Activated T-cell treated with anti-CD3 and anti-CD28 coated beads for 1 hour (primary cell): ENCODE data around the gene MAGI2.
"Not testable (repeated sequence)": the region's sequence is repeated elsewhere in the genome, so short reads cannot be mapped to it uniquely, and the experiment has no call there.

ENCODE experiments used
- DNase-seq: peaks from one replicate; pipeline ENCODE4 v3.0.0-alpha.2; 2020; ENCODE audit warnings: low read depth

MAGI2 gene

DNA sequence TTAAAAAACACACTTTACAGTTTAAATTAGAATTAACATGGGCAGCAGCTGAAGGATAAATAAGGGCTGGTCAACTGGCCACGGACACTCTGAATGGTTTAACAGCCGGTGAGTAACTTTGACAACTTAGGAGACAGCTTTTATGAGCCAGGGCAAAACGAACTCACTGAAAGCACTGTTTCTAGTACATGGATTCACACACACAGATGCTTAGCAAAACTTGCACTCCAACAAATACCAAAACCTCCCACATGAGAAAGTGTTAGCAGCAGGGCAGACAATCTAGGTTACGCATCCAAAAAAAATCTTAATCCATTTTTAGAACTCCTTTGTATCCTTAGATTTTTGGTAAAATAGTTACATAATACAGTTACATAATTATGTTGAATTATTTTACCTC is 1168.5 kb downstream of the MAGI2 start:
- DNase-seq = no peak

DNA sequence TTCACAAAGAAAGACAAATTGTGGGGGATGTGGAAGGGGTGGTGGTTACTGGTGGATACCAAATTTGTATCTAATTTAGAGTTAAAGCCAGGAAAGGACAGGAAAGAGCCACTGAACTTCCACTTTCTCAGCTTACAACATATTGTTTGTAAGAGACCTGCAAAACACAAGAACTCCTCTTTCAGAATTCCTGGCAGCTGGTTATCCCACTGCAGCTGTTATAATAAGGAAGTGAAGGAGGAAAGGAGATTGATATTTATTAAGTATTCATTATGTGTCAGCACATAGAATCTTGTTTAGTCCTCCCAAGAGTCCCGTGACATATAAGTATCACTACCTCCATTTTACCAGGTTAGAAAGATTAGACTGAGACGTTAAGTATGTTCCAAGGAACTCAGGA is 1173.2 kb downstream of the MAGI2 start:
- no peak for DNase-seq

- no peak for DNase-seq
Measured at GRCh38 chr7:78279457-78279856, 1174.0 kb downstream of the MAGI2 start.

- no peak for DNase-seq
Measured at GRCh38 chr7:78279032-78279431, 1174.4 kb downstream of the MAGI2 start.

DNA sequence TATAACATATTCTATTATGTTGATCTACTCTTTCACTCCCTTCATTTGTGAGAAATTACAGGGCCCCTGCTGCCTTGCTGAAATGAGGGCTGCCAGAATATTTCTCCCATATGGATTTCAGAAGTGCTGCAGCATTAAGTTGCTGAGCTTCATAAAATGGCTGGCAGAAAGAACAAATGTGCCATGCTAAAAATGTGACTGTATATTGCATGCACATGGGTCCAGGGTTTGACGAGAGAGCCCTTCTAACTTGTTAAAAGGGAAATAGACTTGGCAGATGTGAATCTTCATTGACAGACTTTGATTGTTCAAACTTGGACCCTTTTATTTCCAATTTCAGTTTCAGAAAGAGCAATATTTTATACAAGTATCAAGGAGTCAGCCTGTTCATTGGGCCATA is 1186.3 kb downstream of the MAGI2 start:
- no peak for DNase-seq

- no peak for DNase-seq
Measured at GRCh38 chr7:78265486-78265885, 1188.0 kb downstream of the MAGI2 start.

DNA sequence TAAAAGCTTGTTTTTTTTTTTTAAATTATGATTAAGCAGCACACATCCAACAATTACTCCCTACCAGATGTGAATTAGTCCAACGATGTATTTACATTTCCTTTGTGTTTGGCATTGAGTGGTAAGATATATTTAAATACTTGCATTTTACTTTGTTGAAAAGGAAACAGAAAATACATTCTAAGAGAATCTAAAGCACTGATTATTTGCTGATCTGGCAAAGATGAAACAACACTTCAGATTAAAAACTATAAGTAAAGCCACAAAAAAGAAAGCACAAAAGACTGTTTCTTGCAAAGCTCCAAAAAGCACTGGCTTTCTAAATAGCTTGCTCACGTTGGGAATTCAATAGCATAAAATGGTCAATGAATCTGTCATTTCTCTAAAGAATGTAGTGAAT is 1188.4 kb downstream of the MAGI2 start:
- no peak for DNase-seq

- no peak for DNase-seq
Measured at GRCh38 chr7:78264105-78264504, 1189.4 kb downstream of the MAGI2 start.

DNA sequence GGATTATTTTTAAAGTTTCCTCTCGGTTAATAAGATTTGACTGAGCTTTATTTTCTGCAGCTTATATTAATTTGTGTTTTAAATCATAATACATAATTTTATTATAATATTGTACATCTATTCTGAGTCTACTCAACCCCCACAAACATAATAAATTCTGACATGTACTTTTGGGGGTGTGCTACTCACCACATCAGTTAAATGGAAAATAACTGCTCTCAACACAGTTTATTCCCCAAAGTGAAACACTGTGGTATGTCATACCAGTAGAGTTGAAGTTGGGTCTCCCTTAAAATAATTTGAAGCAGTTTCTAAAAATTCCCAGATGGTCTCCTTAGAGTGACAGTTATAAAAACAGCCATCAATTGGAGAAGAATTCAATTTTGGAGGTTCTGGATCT is 1191.7 kb downstream of the MAGI2 start:
- DNase-seq = no peak

DNA sequence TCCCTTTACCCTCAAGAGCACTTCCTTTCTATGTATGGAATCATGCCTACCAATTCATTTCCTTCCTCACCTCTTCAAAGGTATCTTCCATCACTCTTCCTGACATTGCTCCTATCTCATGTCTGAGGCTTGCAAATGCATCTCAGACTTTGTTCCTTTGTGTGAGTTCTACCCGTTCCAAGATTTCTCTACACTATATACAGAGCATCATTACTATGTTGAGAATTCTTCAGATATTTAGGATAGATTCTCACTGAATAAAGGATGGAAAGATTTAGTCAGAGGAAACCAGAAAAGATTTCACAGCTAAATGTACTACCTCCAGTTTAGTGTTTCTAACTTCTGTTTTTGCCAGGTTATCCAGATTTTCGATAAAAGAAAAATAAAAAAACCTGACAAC is 1192.2 kb downstream of the MAGI2 start:
- no peak for DNase-seq

DNA sequence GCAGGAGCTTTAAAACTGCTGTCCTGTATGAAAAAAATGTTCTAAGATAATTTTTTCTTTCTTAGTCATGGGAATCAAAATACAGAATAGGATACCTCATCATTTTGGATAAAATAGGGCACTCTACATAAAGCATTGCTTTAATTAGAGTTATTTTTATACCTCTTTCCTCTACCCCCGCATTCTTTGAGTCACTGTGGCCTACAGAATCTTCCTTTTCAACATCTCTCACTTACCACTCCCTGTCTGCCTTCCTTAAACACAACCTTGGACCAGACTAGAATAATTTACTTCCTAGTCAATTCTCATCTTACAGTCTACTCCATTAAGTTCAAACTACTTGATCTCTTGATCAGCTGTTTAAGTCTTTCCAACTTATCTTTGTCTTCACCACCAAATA is 1192.6 kb downstream of the MAGI2 start:
- no peak for DNase-seq

DNA sequence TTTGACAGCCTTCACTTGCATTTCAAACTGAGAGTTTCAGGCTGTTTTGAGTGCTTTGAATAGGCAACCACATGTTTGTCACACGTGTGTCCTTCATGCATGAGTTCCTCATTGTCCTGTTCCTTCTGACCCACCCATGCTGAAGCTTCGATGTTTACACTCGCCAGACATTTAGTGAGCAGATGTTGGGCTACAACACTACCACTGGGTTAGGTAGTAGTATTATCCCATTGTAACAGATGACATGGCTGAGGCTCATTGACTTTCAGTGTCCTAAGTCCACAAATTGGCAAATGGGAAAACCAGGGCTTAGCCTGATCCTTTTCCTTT is 1198.8 kb downstream of the MAGI2 start:
- no peak for DNase-seq

- no peak for DNase-seq
Measured at GRCh38 chr7:78253850-78254725, 1199.4 kb downstream of the MAGI2 start.

DNA sequence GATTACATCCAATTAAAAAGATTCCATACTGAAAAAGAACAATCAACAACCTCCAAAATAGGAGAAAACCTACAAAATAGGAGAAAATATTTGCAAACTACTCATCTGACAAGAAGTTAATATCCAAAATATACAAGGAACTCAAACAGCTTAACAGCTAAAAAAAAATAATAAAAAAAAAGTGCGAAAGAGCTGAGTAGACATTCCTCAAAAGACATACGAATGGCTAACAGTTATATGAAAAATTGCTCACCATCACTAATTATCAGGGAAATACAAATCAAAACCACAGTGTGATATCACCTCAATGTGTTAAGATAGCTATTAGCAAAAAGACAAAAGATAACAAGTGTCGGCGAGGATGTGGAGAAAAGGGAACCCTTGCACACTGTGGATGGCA is 1204.6 kb downstream of the MAGI2 start:
- DNase-seq = no peak

- no peak for DNase-seq
Measured at GRCh38 chr7:78247910-78248689, 1205.4 kb downstream of the MAGI2 start.

- not testable (repeated sequence) for DNase-seq
Measured at GRCh38 chr7:78240179-78240578, 1213.3 kb downstream of the MAGI2 start.

GRCh38 chr7:78234634-78235033 is 1218.8 kb downstream of the MAGI2 start:
- DNase-seq = no peak

DNA sequence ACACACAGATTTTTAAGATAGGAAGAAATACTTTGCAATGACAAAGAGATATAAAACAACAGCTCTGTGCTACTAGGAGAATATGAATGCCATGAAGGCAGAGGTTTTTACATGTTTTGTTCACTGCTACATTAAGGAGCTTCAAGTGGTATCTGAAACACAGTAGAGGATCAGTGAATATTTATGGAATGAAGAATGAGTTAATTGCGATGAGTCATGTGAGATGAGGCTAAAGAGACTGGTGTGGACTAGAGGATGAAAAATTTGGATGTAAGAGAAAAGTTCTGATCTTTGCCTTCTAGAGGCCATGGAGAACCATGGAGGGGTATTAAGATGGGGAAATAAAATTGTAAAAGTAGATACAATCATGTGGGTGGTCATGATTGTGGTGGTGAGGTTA is 1220.7 kb downstream of the MAGI2 start:
- DNase-seq = no peak

GRCh38 chr7:78226059-78226719 is 1227.3 kb downstream of the MAGI2 start:
- DNase-seq = no peak

DNA sequence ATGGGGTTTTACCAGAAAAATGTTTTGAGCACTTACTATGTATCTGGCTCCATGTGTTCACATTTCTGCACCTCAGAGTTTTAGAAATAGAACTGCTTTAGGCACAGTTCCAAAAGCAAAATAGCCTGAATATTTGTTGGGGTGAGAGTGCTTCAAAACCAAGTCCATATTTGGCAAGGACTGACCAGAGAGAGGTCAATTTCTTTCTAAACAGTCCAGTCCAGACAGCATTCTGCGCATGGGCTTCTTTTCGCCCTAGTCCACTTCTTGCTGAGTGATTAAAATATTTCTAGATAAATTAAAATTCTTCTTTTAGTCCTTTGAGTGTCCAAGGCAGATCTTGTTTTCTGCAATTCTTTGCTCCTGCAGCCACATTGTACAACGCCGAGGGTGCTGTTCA is 1227.9 kb downstream of the MAGI2 start:
- no peak for DNase-seq

- DNase-seq = no peak
Measured at GRCh38 chr7:78224923-78225322, 1228.5 kb downstream of the MAGI2 start.

DNA sequence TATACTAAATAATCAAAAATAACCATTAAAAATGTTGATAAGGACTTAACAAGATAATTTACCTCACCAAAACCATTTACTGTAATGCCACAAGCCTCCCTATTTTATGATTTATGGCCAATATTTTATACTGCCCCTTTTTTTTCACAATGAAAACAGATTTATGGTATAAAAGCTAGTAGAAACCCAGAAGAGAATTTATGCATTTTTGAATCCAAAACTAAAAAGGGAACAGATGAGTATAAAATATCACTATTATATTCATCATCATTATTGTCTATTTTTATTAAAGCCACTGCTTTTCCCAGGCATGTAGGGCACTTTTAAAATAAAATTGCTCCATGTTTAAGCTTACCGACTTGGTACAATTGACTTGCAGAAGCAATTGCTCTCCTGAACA is 1229.9 kb downstream of the MAGI2 start:
- DNase-seq = no peak
